BE2C (cell line): ENCODE results near the gene PRKG1.

Experiments
- DNase-seq: peaks from one replicate; pipeline ENCODE4 v3.0.0-alpha.2; 2020
- H3K27me3 ChIP-seq: fragments of 250-450 bp; sonication (Bioruptor Pico); 2 replicates; pipeline ENCODE4 v1.5.1; 2020; ENCODE audit warnings: mild to moderate bottlenecking
- H3K36me3 ChIP-seq: fragments of 250-450 bp; sonication (Bioruptor Pico); 2 replicates; pipeline ENCODE4 v1.5.1; 2020; ENCODE audit warnings: mild to moderate bottlenecking
- H3K4me1 ChIP-seq: fragments of 250-450 bp; sonication (Bioruptor Pico); 2 replicates; pipeline ENCODE4 v1.5.1; 2020
- H3K4me3 ChIP-seq: 2 replicates; pipeline ENCODE4 v1.5.1; 2011; ENCODE audit warnings: low read depth, low read length
- H3K9me3 ChIP-seq: fragments of 250-450 bp; sonication (Bioruptor Pico); 2 replicates; pipeline ENCODE4 v1.5.1; 2020
- CTCF ChIP-seq: IDR thresholded peaks from 2 replicates; pipeline ENCODE4 v1.5.1; 2012; ENCODE audit warnings: mild to moderate bottlenecking, low read depth, low read length

PRKG1 gene

DNA sequence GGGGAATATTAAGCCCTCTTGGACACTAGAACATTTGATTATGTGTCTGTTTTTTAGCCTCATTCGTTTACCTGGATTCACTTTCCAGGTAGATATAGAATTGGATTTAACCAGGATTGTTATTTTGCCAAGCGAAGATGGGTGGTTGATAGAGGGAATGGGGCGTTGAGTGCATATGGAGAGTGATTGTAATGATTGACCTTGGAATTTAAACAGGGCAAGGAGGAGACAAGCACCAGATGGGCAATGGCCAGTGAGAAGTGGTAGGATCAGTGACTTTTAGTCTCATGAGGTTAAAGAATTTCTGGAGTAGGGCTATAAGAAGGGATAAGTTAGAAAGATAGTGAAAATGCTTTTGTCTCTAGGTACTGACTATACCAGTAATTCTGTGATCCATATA, 836.3 kb downstream of the PRKG1 start:
- Histone ChIP-seq H3K4me3 (no peak overlapping the region), H3K4me1 (no peaks in the 10 kb centered on the region), H3K27me3 (no peaks in the 10 kb centered on the region), H3K9me3 (no peaks in the 10 kb centered on the region), H3K36me3 (no peaks in the 10 kb centered on the region)
- DNase-seq, result no peak
- no peak for TF ChIP-seq CTCF

DNA sequence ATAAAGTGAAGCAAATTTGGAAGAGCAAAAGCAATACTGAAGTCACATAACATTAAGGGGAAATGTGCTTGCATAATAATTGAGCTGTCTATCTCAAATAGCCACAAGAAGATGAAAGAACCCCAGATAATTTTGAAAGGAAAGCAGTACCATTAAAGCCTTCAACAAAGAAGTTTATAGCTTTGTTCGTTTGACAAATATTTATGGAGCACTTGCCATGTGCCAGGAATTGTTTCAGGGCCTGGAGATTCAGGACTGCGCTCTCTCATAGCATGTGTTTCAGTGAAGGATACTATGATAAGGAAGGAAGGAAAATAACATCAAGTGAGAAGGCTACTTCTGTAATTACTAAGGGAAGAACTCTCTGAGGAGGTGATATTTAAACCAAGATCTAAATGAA, 837.4 kb downstream of the PRKG1 start:
- Histone ChIP-seq H3K4me3 (no peak overlapping the region), H3K27me3 (no peaks in the 10 kb centered on the region), H3K36me3 (no peaks in the 10 kb centered on the region), H3K9me3 (no peaks in the 10 kb centered on the region), H3K4me1 (no peaks in the 10 kb centered on the region)
- no peak for DNase-seq
- TF ChIP-seq CTCF, result no peak

DNA sequence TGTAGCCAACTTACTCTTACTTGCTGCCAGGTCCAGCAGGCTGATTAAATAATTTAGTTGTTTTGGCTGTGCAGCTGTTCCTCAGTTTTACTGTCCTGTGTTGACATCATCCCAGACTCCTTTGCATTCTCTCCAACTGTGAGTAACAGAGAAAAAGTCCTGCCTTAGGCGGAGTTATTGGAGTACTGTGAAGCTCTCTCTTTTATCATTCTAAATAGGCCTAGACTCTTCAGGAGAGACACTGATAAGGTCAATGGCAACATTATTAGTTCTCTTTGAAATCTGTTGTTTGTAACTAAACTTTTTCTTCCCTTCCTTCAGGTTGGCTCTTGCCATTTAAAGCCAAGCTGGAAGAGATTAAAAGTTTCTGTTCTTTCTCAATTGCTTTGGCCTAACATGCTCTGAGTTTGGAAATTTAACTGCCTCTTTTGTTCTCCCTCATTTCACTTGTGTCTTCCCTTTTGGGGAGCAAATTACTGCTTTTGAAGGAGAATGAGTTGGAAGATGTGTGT, 840.8 kb downstream of the PRKG1 start:
- peak; percentile 8 for DNase-seq

DNA sequence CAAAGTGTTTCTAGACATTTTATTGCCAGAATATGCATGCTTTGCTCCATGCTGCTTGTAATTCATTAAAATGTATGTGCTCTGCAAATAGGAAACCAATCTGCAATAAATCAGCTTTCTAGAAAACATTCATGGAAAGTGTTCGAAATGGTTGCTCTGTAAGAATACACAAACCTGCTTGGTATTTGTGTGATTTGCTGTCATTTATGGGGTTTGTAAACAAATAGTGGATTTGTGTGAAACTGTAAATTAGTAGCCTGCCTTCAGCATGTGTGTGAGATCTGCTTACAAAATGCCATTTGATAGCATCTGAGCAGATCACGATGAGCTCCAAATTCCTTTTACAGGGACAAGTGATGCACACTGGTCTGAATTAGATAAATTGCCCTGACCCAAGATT, 844.2 kb downstream of the PRKG1 start:
- Histone ChIP-seq H3K4me1 (peaks cover 4% of the 10 kb centered on the region; the same call in 1 of the 2 replicates), H3K27me3 (no peaks in the 10 kb centered on the region), H3K36me3 (no peaks in the 10 kb centered on the region), H3K4me3 (no peak overlapping the region), H3K9me3 (no peaks in the 10 kb centered on the region)
- TF ChIP-seq CTCF, result no peak
- DNase-seq, result no peak

More for the DNA sequence above, 840.8 kb downstream of the PRKG1 start:
- H3K4me1 ChIP-seq, result peaks cover 4% of the 10 kb centered on the region; the same call in 1 of the 2 replicates
- H3K36me3 ChIP-seq, result no peaks in the 10 kb centered on the region
- H3K9me3 ChIP-seq, result no peaks in the 10 kb centered on the region
- no peak overlapping the region for H3K4me3 ChIP-seq
- no peaks in the 10 kb centered on the region for H3K27me3 ChIP-seq
- TF ChIP-seq CTCF, result no peak

GRCh38 chr10:51918884-51919325, 844.6 kb downstream of the PRKG1 start:
- Histone ChIP-seq H3K27me3 (no peaks in the 10 kb centered on the region), H3K4me3 (no peak overlapping the region), H3K4me1 (peaks cover 4% of the 10 kb centered on the region; the same call in 1 of the 2 replicates), H3K9me3 (no peaks in the 10 kb centered on the region), H3K36me3 (no peaks in the 10 kb centered on the region)
- DNase-seq, result no peak
- TF ChIP-seq CTCF, result no peak

- no peak for TF ChIP-seq CTCF
- DNase-seq, result no peak
- no peaks in the 10 kb centered on the region for H3K9me3 ChIP-seq
- H3K36me3 ChIP-seq, result no peaks in the 10 kb centered on the region
- H3K27me3 ChIP-seq, result no peaks in the 10 kb centered on the region
- H3K4me1 ChIP-seq, result peaks cover 4% of the 10 kb centered on the region; the same call in 1 of the 2 replicates
- no peak overlapping the region for H3K4me3 ChIP-seq
These were observed 846.4 kb downstream of the PRKG1 start for GRCh38 chr10:51920672-51921071.
